ENCODE measurements around the gene SLC26A4.

The SLC26A4 gene

DNA sequence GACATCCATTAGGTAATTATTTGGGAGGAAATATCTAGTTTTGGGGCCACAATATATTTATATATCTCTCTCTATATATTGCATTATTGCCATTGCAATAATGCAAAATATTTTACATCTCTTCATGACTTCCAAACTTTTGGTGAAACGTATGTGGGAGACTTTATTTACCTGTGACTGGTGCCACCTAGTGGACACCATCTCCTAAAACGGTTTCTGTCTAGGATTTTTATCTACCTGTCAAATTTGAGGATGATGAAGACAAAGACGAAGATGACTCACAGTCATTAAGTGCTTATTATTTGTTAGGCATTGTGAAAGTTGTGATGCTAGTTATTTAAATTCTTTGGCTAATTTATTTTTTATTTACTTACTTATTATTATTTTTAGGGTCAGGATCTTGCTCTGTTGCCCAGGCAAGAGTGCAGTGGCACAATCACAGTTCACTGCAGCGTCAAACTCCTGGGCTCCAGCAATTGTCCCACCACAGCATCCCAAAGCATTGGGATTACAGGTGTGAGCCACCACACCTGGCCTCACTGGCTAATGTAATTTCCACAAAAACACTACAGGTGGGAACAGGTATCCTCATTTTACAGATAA, 64.6 kb downstream of the SLC26A4 start:
- H3K4me3 ChIP-seq (ENCODE audit: low read depth in 1 of 2, low read length in 2 of 2), result no peak overlapping the region
- H2AFZ ChIP-seq (ENCODE audit: low read depth, low read length), result no peak overlapping the region
- H4K20me1 ChIP-seq (ENCODE audit: insufficient read depth, low read length), result no peaks in the 10 kb centered on the region
- H3K27ac ChIP-seq (ENCODE audit: low read length), result no peak overlapping the region
- H3K9me3 ChIP-seq (ENCODE audit: insufficient read depth, low read length, severe bottlenecking), result no peaks in the 10 kb centered on the region
- TF ChIP-seq EZH2 (IDR thresholded peaks at IDR 0.05; ENCODE audit: borderline replicate concordance, low read depth, low read length, severe bottlenecking), result no peak
- TF ChIP-seq, protein P1, sequence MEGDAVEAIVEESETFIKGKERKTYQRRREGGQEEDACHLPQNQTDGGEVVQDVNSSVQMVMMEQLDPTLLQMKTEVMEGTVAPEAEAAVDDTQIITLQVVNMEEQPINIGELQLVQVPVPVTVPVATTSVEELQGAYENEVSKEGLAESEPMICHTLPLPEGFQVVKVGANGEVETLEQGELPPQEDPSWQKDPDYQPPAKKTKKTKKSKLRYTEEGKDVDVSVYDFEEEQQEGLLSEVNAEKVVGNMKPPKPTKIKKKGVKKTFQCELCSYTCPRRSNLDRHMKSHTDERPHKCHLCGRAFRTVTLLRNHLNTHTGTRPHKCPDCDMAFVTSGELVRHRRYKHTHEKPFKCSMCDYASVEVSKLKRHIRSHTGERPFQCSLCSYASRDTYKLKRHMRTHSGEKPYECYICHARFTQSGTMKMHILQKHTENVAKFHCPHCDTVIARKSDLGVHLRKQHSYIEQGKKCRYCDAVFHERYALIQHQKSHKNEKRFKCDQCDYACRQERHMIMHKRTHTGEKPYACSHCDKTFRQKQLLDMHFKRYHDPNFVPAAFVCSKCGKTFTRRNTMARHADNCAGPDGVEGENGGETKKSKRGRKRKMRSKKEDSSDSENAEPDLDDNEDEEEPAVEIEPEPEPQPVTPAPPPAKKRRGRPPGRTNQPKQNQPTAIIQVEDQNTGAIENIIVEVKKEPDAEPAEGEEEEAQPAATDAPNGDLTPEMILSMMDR (IDR thresholded peaks at IDR 0.05; ENCODE audit: borderline replicate concordance, extremely low read depth, low read length, poor library complexity, severe bottlenecking), result peak; percentile 73
- ATAC-seq (ENCODE audit: insufficient read depth, low read depth), result peak; percentile 67; the same call in 2 of the 3 replicates
- peaks cover 13% of the 10 kb centered on the region for H3K27me3 ChIP-seq (ENCODE audit: insufficient read depth, low read length, poor library complexity)
- H3K4me2 ChIP-seq (ENCODE audit: insufficient read depth, low read length), result no peak overlapping the region
- H3K4me1 ChIP-seq (ENCODE audit: insufficient read depth, low read length), result no peaks in the 10 kb centered on the region
- no peaks in the 10 kb centered on the region for H3K79me2 ChIP-seq (ENCODE audit: insufficient read depth, low read length)
- no peak overlapping the region for H3K9ac ChIP-seq (ENCODE audit: low read depth, low read length)
- H3K36me3 ChIP-seq (ENCODE audit: insufficient read depth, low read length), result no peaks in the 10 kb centered on the region
- peak; percentile 55 for DNase-seq

DNA sequence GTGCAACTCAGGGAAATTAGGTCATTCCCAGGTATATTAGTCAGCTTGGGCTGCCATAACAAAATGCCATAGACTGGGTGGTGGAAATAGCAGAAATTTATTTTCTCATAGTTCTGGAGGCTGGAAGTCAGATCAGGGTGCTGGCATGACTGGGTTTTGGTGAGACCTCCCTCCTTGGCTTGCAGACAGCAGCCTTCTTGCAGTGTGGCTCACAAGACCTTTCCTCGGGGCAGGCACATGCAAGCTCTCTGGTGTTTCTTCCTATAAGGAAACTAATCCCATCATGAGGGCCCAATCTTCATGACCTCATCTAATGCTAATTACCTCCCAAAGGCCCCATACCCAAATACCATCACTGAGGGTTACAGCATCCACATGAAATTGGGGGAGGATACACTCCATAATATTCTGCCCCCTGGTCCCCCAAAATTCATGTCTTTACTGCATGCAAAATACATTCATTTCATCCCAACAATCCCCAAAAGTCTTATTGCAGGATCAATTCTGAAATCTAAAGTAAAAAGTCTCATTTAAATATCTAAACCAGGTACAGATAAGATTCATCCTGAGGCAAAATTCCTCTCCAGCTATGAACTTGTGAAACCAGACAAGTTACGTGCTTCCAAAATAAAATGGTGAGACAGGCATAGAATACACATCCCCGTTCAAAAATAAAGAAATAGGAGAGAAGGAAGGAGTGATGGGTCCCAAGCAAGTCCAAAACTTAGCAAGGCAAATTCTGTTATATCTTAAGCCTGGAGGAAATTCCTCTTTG, 65.9 kb downstream of the SLC26A4 start:
- no peaks in the 10 kb centered on the region for H3K4me1 ChIP-seq (ENCODE audit: insufficient read depth, low read length)
- H3K4me2 ChIP-seq (ENCODE audit: insufficient read depth, low read length), result no peak overlapping the region
- H2AFZ ChIP-seq (ENCODE audit: low read depth, low read length), result no peak overlapping the region
- no peak for DNase-seq
- no peaks in the 10 kb centered on the region for H4K20me1 ChIP-seq (ENCODE audit: insufficient read depth, low read length)
- no peak for ATAC-seq (ENCODE audit: insufficient read depth, low read depth)
- no peaks in the 10 kb centered on the region for H3K79me2 ChIP-seq (ENCODE audit: insufficient read depth, low read length)
- no peak overlapping the region for H3K27ac ChIP-seq (ENCODE audit: low read length)
- no peaks in the 10 kb centered on the region for H3K9me3 ChIP-seq (ENCODE audit: insufficient read depth, low read length, severe bottlenecking)
- no peak overlapping the region for H3K4me3 ChIP-seq (ENCODE audit: low read depth in 1 of 2, low read length in 2 of 2)
- no peak overlapping the region for H3K9ac ChIP-seq (ENCODE audit: low read depth, low read length)
- H3K27me3 ChIP-seq (ENCODE audit: insufficient read depth, low read length, poor library complexity), result peaks cover 7% of the 10 kb centered on the region
- no peaks in the 10 kb centered on the region for H3K36me3 ChIP-seq (ENCODE audit: insufficient read depth, low read length)
- no peak for TF ChIP-seq EZH2 (IDR thresholded peaks at IDR 0.05; ENCODE audit: borderline replicate concordance, low read depth, low read length, severe bottlenecking)
- TF ChIP-seq, protein P1 (IDR thresholded peaks at IDR 0.05; ENCODE audit: borderline replicate concordance, extremely low read depth, low read length, poor library complexity, severe bottlenecking), result no peak

DNA sequence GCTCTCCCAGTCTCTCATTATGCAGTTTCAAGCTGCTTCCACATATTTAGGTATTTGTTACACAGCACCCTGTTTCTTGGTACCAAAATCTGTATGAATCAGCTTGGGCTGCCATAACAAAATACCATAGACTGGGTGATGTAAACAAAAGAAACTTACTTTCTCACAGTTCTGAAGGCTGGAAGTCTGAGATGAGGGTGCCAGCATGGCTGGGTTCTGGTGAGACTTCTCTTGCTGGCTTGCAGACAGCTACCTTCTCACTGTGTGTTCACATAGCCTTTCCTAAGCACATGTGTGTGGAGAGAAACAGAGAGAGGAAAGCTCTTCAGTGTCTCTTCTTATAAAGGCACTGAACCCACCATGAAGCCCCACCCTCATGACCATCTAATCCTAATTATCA, 67.6 kb downstream of the SLC26A4 start:
- H3K4me2 ChIP-seq (ENCODE audit: insufficient read depth, low read length), result no peak overlapping the region
- ATAC-seq (ENCODE audit: insufficient read depth, low read depth) (no peak), DNase-seq (no peak)
- H3K9me3 ChIP-seq (ENCODE audit: insufficient read depth, low read length, severe bottlenecking), result no peaks in the 10 kb centered on the region
- no peak overlapping the region for H3K4me3 ChIP-seq (ENCODE audit: low read depth in 1 of 2, low read length in 2 of 2)
- H3K36me3 ChIP-seq (ENCODE audit: insufficient read depth, low read length), result no peaks in the 10 kb centered on the region
- H2AFZ ChIP-seq (ENCODE audit: low read depth, low read length), result no peak overlapping the region
- H3K9ac ChIP-seq (ENCODE audit: low read depth, low read length), result no peak overlapping the region
- no peaks in the 10 kb centered on the region for H3K4me1 ChIP-seq (ENCODE audit: insufficient read depth, low read length)
- no peaks in the 10 kb centered on the region for H4K20me1 ChIP-seq (ENCODE audit: insufficient read depth, low read length)
- H3K27ac ChIP-seq (ENCODE audit: low read length), result no peak overlapping the region
- peaks cover 5% of the 10 kb centered on the region for H3K27me3 ChIP-seq (ENCODE audit: insufficient read depth, low read length, poor library complexity)
- H3K79me2 ChIP-seq (ENCODE audit: insufficient read depth, low read length), result no peaks in the 10 kb centered on the region
- TF ChIP-seq, protein P1 (IDR thresholded peaks at IDR 0.05; ENCODE audit: borderline replicate concordance, extremely low read depth, low read length, poor library complexity, severe bottlenecking), result no peak
- no peak for TF ChIP-seq EZH2 (IDR thresholded peaks at IDR 0.05; ENCODE audit: borderline replicate concordance, low read depth, low read length, severe bottlenecking)
